ENCODE results near the gene HNRNPK.

GRCh38 chr9:84024041-84024575 is 44.1 kb upstream of the HNRNPK start:
- no peak for TF ChIP-seq CTCF (IDR thresholded peaks at IDR 0.05)
- no peak for TF ChIP-seq CHD2 (IDR thresholded peaks at IDR 0.05; ENCODE audit: low read length, partially characterized antibody)
- TF ChIP-seq POLR2AphosphoS5 (IDR thresholded peaks at IDR 0.05; ENCODE audit: low read depth, low read length), result no peak
- TF ChIP-seq ZBTB33 (IDR thresholded peaks at IDR 0.05; ENCODE audit: borderline replicate concordance, low read depth), result no peak
- TF ChIP-seq ELF1 (IDR thresholded peaks at IDR 0.05), result no peak
- no peak for TF ChIP-seq MAX (IDR thresholded peaks at IDR 0.05; ENCODE audit: low read depth)
- TF ChIP-seq TAF1 (IDR thresholded peaks at IDR 0.05; ENCODE audit: borderline replicate concordance, low read depth, low read length), result no peak
- no peak for TF ChIP-seq EZH2phosphoT487 (IDR thresholded peaks at IDR 0.05; ENCODE audit: borderline replicate concordance, low read depth)
- no peak for TF ChIP-seq REST (IDR thresholded peaks at IDR 0.05; ENCODE audit: low read depth, low read length)
- TF ChIP-seq USF2 (IDR thresholded peaks at IDR 0.05; ENCODE audit: borderline replicate concordance, low read depth, low read length), result no peak
- TF ChIP-seq FOXJ3 (CRISPR knock-in tag; IDR thresholded peaks at IDR 0.05), result no peak

Measured in SK-N-SH (cell line).